ENCODE measurements around the gene TCF4. TPM values are rescaled to one million over a fixed set of nuclear protein-coding genes. Genes with fewer than 3 reads are reported as not detected.

Gene TCF4
- total RNA-seq, 1 experiment from 2014 or later = 2.3 TPM

GRCh38 chr18:55582325-55582724 is 5.7 kb downstream of the TCF4 start:
- H3K36me3 ChIP-seq (ENCODE audit: control insufficient read depth, insufficient read depth, low read length) = no peaks in the 10 kb centered on the region
- H3K4me3 ChIP-seq (ENCODE audit: low read depth in 2 of 2, low read length in 2 of 2) = no peak overlapping the region
- POLR2A ChIA-PET = no interaction called here
- H3K9me3 ChIP-seq (ENCODE audit: control insufficient read depth, insufficient read depth, low read depth, low read length) = no peaks in the 10 kb centered on the region
- DNase-seq (ENCODE audit: low read depth, low spot score) (no peak), ATAC-seq (no peak)
- CTCF ChIA-PET = interaction anchor here (0.6 kb wide), 1 partner anchor 104 kb away, joined by 4 read pairs; no protein-coding TSS in a partner anchor
- H3K27me3 ChIP-seq (ENCODE audit: control insufficient read depth, insufficient read depth, low read length) = no peaks in the 10 kb centered on the region
- in situ Hi-C loops (cut with HindIII; ENCODE audit: low pct_unique_long_range_greater_than_20kb, low sequenced_read_pairs) (no loop called here), intact Hi-C loops (cut with micrococcal nuclease; ENCODE audit: unreplicated experiment) (no loop called here)
- no peak overlapping the region for H3K27ac ChIP-seq (ENCODE audit: low read length)
- no TSS peak for BruUV-seq (replicated peaks)
- H3K4me1 ChIP-seq (ENCODE audit: control insufficient read depth, insufficient read depth, low read length) = no peaks in the 10 kb centered on the region
- TF ChIP-seq, protein P1, sequence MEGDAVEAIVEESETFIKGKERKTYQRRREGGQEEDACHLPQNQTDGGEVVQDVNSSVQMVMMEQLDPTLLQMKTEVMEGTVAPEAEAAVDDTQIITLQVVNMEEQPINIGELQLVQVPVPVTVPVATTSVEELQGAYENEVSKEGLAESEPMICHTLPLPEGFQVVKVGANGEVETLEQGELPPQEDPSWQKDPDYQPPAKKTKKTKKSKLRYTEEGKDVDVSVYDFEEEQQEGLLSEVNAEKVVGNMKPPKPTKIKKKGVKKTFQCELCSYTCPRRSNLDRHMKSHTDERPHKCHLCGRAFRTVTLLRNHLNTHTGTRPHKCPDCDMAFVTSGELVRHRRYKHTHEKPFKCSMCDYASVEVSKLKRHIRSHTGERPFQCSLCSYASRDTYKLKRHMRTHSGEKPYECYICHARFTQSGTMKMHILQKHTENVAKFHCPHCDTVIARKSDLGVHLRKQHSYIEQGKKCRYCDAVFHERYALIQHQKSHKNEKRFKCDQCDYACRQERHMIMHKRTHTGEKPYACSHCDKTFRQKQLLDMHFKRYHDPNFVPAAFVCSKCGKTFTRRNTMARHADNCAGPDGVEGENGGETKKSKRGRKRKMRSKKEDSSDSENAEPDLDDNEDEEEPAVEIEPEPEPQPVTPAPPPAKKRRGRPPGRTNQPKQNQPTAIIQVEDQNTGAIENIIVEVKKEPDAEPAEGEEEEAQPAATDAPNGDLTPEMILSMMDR (IDR thresholded peaks at IDR 0.05) = no peak
- no peak for TF ChIP-seq POLR2AphosphoS5 (IDR thresholded peaks at IDR 0.05; ENCODE audit: low read depth, low read length)
- TF ChIP-seq SIN3A (IDR thresholded peaks at IDR 0.05; ENCODE audit: borderline replicate concordance, insufficient read depth, low read depth, low read length) = no peak
- TF ChIP-seq REST (IDR thresholded peaks at IDR 0.05; ENCODE audit: insufficient read depth in 1 of 2, low read depth in 2 of 2, low read length in 1 of 2) = no peak
- TF ChIP-seq TCF7L2 (IDR thresholded peaks at IDR 0.05; ENCODE audit: low read depth, low read length) = no peak

DNA sequence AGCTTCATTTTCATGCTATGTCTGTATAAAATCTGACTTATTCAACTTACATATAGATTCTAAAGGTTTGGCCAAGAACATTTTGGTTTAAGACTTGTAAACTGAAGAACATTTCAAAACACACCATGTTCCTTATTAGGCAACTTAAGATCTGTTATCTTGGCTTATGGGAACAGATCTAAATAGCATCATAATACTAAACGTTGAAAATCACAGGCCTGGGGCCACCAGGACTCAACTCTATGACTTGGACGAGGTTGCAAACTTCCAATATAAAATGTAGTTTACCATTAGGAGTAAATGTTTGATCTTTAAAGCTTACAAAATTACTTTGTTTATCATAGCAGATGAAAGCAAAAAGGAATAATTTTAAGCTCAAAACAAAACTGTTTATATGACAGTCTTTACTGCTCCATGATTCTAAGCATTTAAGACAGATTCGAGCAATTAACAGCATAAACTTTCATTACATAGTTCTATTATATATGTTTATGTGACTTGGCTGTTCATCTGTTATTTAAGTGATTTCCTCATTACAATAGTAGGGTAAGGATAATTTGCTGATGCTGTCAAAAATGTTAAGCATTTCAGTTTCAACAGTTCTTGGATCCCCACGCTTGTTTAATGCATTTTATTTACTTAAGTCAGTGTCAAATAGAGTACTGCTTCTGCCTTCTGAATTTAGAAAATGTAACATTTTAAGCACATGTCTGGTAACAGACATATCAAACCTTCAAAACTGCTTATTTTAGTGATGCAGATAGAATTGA is 8.3 kb downstream of the TCF4 start:
- H3K4me3 ChIP-seq (ENCODE audit: low read depth in 2 of 2, low read length in 2 of 2) = no peak overlapping the region
- no peaks in the 10 kb centered on the region for H3K9me3 ChIP-seq (ENCODE audit: control insufficient read depth, insufficient read depth, low read depth, low read length)
- no peaks in the 10 kb centered on the region for H3K27me3 ChIP-seq (ENCODE audit: control insufficient read depth, insufficient read depth, low read length)
- no peak for TF ChIP-seq POLR2AphosphoS5 (IDR thresholded peaks at IDR 0.05; ENCODE audit: low read depth, low read length)
- no peak for TF ChIP-seq SIN3A (IDR thresholded peaks at IDR 0.05; ENCODE audit: borderline replicate concordance, insufficient read depth, low read depth, low read length)
- no peak for TF ChIP-seq REST (IDR thresholded peaks at IDR 0.05; ENCODE audit: insufficient read depth in 1 of 2, low read depth in 2 of 2, low read length in 1 of 2)
- TF ChIP-seq TCF7L2 (IDR thresholded peaks at IDR 0.05; ENCODE audit: low read depth, low read length) = no peak
- TF ChIP-seq, protein P1 (IDR thresholded peaks at IDR 0.05) = no peak
- no TSS peak for BruUV-seq (replicated peaks)
- ChIA-PET CTCF (no interaction called here), POLR2A (no interaction called here)
- DNase-seq (ENCODE audit: low read depth, low spot score) = no peak
- intact Hi-C loops (cut with micrococcal nuclease; ENCODE audit: unreplicated experiment) (no loop called here), in situ Hi-C loops (cut with HindIII; ENCODE audit: low pct_unique_long_range_greater_than_20kb, low sequenced_read_pairs) (no loop called here)
- no peaks in the 10 kb centered on the region for H3K36me3 ChIP-seq (ENCODE audit: control insufficient read depth, insufficient read depth, low read length)
- H3K27ac ChIP-seq (ENCODE audit: low read length) = no peak overlapping the region
- H3K4me1 ChIP-seq (ENCODE audit: control insufficient read depth, insufficient read depth, low read length) = no peaks in the 10 kb centered on the region
- ATAC-seq = no peak

Measured in Panc1 (cell line).